Hepatocyte (in vitro differentiated cells): ENCODE data around the gene SMAD7. TPM values are rescaled to one million over a fixed set of nuclear protein-coding genes. Genes with fewer than 3 reads are reported as not detected.

Experiments used
- DNase-seq: peaks from one replicate; pipeline ENCODE4 v3.0.0-alpha.2; 2016; ENCODE audit warnings: low spot score
- H2AFZ ChIP-seq: fragments of 200-600 bp; sonication (generic); 2 replicates; pipeline ENCODE4 v1.6.0; 2016; ENCODE audit warnings: antibody characterized with exemption, mild to moderate bottlenecking
- H3K27ac ChIP-seq: fragments of 200-600 bp; sonication (generic); 2 replicates; pipeline ENCODE4 v1.5.1; 2016; ENCODE audit warnings: mild to moderate bottlenecking
- H3K27me3 ChIP-seq: fragments of 200-600 bp; sonication (generic); 2 replicates; pipeline ENCODE4 v1.6.1; 2016
- H3K36me3 ChIP-seq: fragments of 200-600 bp; sonication (generic); replicated peaks from 2 replicates; pipeline ENCODE4 v1.5.1; 2016; ENCODE audit warnings: low read depth; ENCODE audit not compliant: insufficient read depth
- H3K4me1 ChIP-seq: fragments of 200-600 bp; sonication (generic); 2 replicates; pipeline ENCODE4 v1.5.1; 2016; ENCODE audit warnings: mild to moderate bottlenecking, moderate library complexity; ENCODE audit not compliant: insufficient read depth
- H3K4me2 ChIP-seq: fragments of 200-600 bp; sonication (generic); 2 replicates; pipeline ENCODE4 v1.6.0; 2016
- H3K4me3 ChIP-seq: fragments of 200-600 bp; sonication (generic); 2 replicates; pipeline ENCODE4 v1.5.1; 2016; ENCODE audit warnings: mild to moderate bottlenecking
- H3K79me2 ChIP-seq: fragments of 200-600 bp; sonication (generic); 2 replicates; pipeline ENCODE4 v1.6.0; 2017; ENCODE audit warnings: mild to moderate bottlenecking
- H3K9me2 ChIP-seq: fragments of 200-600 bp; sonication (generic); replicated peaks from 2 replicates; pipeline ENCODE4 v1.6.0; 2017; ENCODE audit warnings: mild to moderate bottlenecking; ENCODE audit not compliant: insufficient read depth
- H3K9me3 ChIP-seq: fragments of 200-600 bp; sonication (generic); 2 replicates; pipeline ENCODE4 v1.5.1; 2016; ENCODE audit warnings: low read depth, mild to moderate bottlenecking
- H4K20me1 ChIP-seq: fragments of 200-600 bp; sonication (generic); 2 replicates; pipeline ENCODE4 v1.6.0; 2016; ENCODE audit warnings: mild to moderate bottlenecking; ENCODE audit not compliant: insufficient read depth, poor library complexity, severe bottlenecking
- EZH2 ChIP-seq: fragments of 200-600 bp; sonication (generic); IDR thresholded peaks from 2 replicates; pipeline ENCODE4 v1.6.1; 2016; ENCODE audit warnings: antibody characterized with exemption, mild to moderate bottlenecking, borderline replicate concordance
- EZH2phosphoT487 ChIP-seq: fragments of 200-600 bp; sonication (generic); IDR thresholded peaks from one replicate; pipeline ENCODE4 v1.6.1; 2018; ENCODE audit warnings: antibody characterized with exemption, mild to moderate bottlenecking, low read depth, moderate library complexity; ENCODE audit not compliant: unreplicated experiment, severe bottlenecking
- WGBS: methylation state at CpG from one replicate; pipeline ENCODE4 v1.1.6; 2016; ENCODE audit warnings: low lambda C conversion rate; ENCODE audit errors: missing lambda C conversion rate; 5-methylcytosine and 5-hydroxymethylcytosine counted together
- polyA plus RNA-seq: library from polyadenylated mRNA; unstranded; fragments of >200 nt; fragmentation: Nextera tagmentation; extraction: Ambion mirVana; gene quantifications from 2 replicates; pipeline ENCODE4 v1.2.1, GENCODE V29; 2016
- total RNA-seq: library from RNA; depleted of rRNA; stranded (reverse); fragments of >200 nt; gene quantifications from 2 replicates; pipeline ENCODE4 v1.2.3, GENCODE V29; 2014
- TF ChIP-seq, protein P1 (sequence below): fragments of 200-600 bp; sonication (generic); IDR thresholded peaks from 2 replicates; pipeline ENCODE4 v1.5.1; 2016; ENCODE audit warnings: antibody characterized with exemption, mild to moderate bottlenecking; ENCODE audit not compliant: poor library complexity

Gene SMAD7
- total and polyA plus RNA-seq, 2 experiments from 2014 or later, result 65.4 to 71.1 TPM

DNA sequence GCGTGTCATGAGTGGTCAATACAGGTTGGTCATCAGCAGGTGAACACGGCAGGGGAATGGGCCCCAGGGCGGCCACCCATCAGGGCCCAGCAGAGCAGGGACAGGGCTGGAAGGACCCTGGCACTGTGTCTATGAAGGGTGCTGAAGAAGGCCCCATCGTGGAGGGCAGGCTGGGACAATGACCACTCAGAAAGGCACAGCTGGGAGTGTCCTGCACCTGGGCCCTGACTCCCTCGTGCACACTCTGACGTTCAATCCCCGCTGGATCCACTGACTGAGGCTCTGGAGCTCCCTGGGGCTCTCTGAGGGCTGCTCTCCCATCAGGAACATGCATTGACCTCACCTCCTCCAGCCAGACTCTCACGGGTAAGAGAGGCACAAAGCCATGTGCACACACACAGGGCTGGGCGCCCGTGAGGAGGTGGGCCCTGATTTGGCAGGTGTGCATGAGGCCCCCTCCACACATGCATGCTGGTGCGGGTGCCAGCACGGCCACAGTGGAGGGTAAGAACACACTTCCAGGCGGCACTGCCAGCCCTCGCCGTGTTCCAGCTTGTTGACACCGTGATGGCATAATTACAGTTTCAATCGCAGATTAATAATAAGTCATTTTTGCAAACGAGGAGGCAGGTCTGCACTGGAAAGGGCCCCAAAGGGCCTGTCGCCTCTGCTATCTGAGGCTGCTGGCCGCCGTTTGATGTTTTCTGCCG lies 58.5 kb downstream of the SMAD7 start:
- Histone ChIP-seq H3K9me3 (no peaks in the 10 kb centered on the region), H3K4me3 (no peak overlapping the region), H3K36me3 (no peaks in the 10 kb centered on the region), H3K27ac (no peak overlapping the region), H3K9me2 (no peaks in the 10 kb centered on the region), H3K27me3 (no peaks in the 10 kb centered on the region), H3K4me2 (no peak overlapping the region), H3K4me1 (peaks cover 12% of the 10 kb centered on the region), H3K79me2 (no peaks in the 10 kb centered on the region), H4K20me1 (no peaks in the 10 kb centered on the region), H2AFZ (no peak overlapping the region)
- no peak for DNase-seq
- 91% methylated on average over 22 of the region's 22 CpGs for WGBS
- TF ChIP-seq EZH2phosphoT487 (no peak), EZH2 (no peak)
- TF ChIP-seq, protein P1, sequence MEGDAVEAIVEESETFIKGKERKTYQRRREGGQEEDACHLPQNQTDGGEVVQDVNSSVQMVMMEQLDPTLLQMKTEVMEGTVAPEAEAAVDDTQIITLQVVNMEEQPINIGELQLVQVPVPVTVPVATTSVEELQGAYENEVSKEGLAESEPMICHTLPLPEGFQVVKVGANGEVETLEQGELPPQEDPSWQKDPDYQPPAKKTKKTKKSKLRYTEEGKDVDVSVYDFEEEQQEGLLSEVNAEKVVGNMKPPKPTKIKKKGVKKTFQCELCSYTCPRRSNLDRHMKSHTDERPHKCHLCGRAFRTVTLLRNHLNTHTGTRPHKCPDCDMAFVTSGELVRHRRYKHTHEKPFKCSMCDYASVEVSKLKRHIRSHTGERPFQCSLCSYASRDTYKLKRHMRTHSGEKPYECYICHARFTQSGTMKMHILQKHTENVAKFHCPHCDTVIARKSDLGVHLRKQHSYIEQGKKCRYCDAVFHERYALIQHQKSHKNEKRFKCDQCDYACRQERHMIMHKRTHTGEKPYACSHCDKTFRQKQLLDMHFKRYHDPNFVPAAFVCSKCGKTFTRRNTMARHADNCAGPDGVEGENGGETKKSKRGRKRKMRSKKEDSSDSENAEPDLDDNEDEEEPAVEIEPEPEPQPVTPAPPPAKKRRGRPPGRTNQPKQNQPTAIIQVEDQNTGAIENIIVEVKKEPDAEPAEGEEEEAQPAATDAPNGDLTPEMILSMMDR, result no peak

GRCh38 chr18:48891721-48892120 lies 59.0 kb downstream of the SMAD7 start:
- no peak overlapping the region for H3K27ac ChIP-seq
- DNase-seq, result no peak
- no peak for TF ChIP-seq EZH2phosphoT487
- no peak for TF ChIP-seq EZH2
- TF ChIP-seq, protein P1, result no peak
- no peak overlapping the region for H2AFZ ChIP-seq
- H3K4me3 ChIP-seq, result no peak overlapping the region
- H3K4me2 ChIP-seq, result no peak overlapping the region
- H3K4me1 ChIP-seq, result peaks cover 12% of the 10 kb centered on the region
- no peaks in the 10 kb centered on the region for H3K9me3 ChIP-seq
- no peaks in the 10 kb centered on the region for H3K36me3 ChIP-seq
- H3K27me3 ChIP-seq, result no peaks in the 10 kb centered on the region
- H3K79me2 ChIP-seq, result no peaks in the 10 kb centered on the region
- H3K9me2 ChIP-seq, result no peaks in the 10 kb centered on the region
- H4K20me1 ChIP-seq, result no peaks in the 10 kb centered on the region
- WGBS, result 96% methylated on average over 4 of the region's 4 CpGs

- H3K27me3 ChIP-seq, result no peaks in the 10 kb centered on the region
- no peaks in the 10 kb centered on the region for H3K36me3 ChIP-seq
- H3K4me2 ChIP-seq, result no peak overlapping the region
- no peak for DNase-seq
- 95% methylated on average over 13 of the region's 13 CpGs for WGBS
- no peak overlapping the region for H2AFZ ChIP-seq
- no peaks in the 10 kb centered on the region for H3K79me2 ChIP-seq
- H3K4me1 ChIP-seq, result peaks cover 18% of the 10 kb centered on the region
- H3K27ac ChIP-seq, result no peak overlapping the region
- no peaks in the 10 kb centered on the region for H4K20me1 ChIP-seq
- no peak overlapping the region for H3K4me3 ChIP-seq
- H3K9me2 ChIP-seq, result no peaks in the 10 kb centered on the region
- no peaks in the 10 kb centered on the region for H3K9me3 ChIP-seq
- no peak for TF ChIP-seq EZH2phosphoT487
- no peak for TF ChIP-seq EZH2
- TF ChIP-seq, protein P1, result no peak
These were observed 60.6 kb downstream of the SMAD7 start for GRCh38 chr18:48889981-48890762.
